ENCODE results near the gene NTRK3. TPM values are rescaled to one million over a fixed set of nuclear protein-coding genes. Genes with fewer than 3 reads are reported as not detected.

NTRK3 gene
- total RNA-seq, 1 experiment from 2014 or later, result not detected

- no peak overlapping the region for H3K27ac Mint-ChIP-seq (ENCODE audit: unreplicated experiment)
- intact Hi-C loops (cut with micrococcal nuclease; ENCODE audit: unreplicated experiment), result no loop called here
- no peaks in the 10 kb centered on the region for H3K36me3 Mint-ChIP-seq (ENCODE audit: insufficient read depth, unreplicated experiment)
- Histone ChIP-seq H3K27me3 (replicated peaks; ENCODE audit: control insufficient read depth, insufficient read depth, low read length) (no peaks in the 10 kb centered on the region), H3K4me1 (no peaks in the 10 kb centered on the region), H3K9me3 (no peaks in the 10 kb centered on the region), H3K4me3 (ENCODE audit: low read depth, low read length) (no peak overlapping the region), H3K36me3 (ENCODE audit: control insufficient read depth, insufficient read depth, low read length) (no peaks in the 10 kb centered on the region)
- ChIA-PET POLR2A (no interaction called here), CTCF (no interaction called here)
- H3K4me1 Mint-ChIP-seq (ENCODE audit: low read depth, unreplicated experiment), result peaks cover 6% of the 10 kb centered on the region
- H3K27me3 Mint-ChIP-seq (ENCODE audit: insufficient read depth, unreplicated experiment), result peaks cover 18% of the 10 kb centered on the region
- H3K9me3 Mint-ChIP-seq (ENCODE audit: unreplicated experiment), result no peaks in the 10 kb centered on the region
- no peak overlapping the region for H3K4me3 Mint-ChIP-seq (ENCODE audit: unreplicated experiment)
- no TSS peak for BruUV-seq (replicated peaks)
- DNase-seq, result no peak
- no peak for TF ChIP-seq CTCF (IDR thresholded peaks at IDR 0.05; ENCODE audit: insufficient read depth in 1 of 2, low read depth in 1 of 2, low read length in 1 of 2, severe bottlenecking in 1 of 2, unreplicated experiment in 1 of 2)
Observed at GRCh38 chr15:88174571-88174970, 82.0 kb downstream of the NTRK3 start.

- intact Hi-C loops (cut with micrococcal nuclease; ENCODE audit: unreplicated experiment), result no loop called here
- TF ChIP-seq CTCF (IDR thresholded peaks at IDR 0.05; ENCODE audit: insufficient read depth in 1 of 2, low read depth in 1 of 2, low read length in 1 of 2, severe bottlenecking in 1 of 2, unreplicated experiment in 1 of 2), result no peak
- Mint-ChIP-seq H3K36me3 (ENCODE audit: insufficient read depth, unreplicated experiment) (no peaks in the 10 kb centered on the region), H3K27me3 (ENCODE audit: insufficient read depth, unreplicated experiment) (peaks cover 14% of the 10 kb centered on the region), H3K27ac (ENCODE audit: unreplicated experiment) (no peak overlapping the region), H3K4me3 (ENCODE audit: unreplicated experiment) (no peak overlapping the region), H3K9me3 (ENCODE audit: unreplicated experiment) (no peaks in the 10 kb centered on the region), H3K4me1 (ENCODE audit: low read depth, unreplicated experiment) (no peaks in the 10 kb centered on the region)
- Histone ChIP-seq H3K27me3 (replicated peaks; ENCODE audit: control insufficient read depth, insufficient read depth, low read length) (no peaks in the 10 kb centered on the region), H3K9me3 (no peaks in the 10 kb centered on the region), H3K4me1 (no peaks in the 10 kb centered on the region), H3K36me3 (ENCODE audit: control insufficient read depth, insufficient read depth, low read length) (no peaks in the 10 kb centered on the region), H3K4me3 (ENCODE audit: low read depth, low read length) (no peak overlapping the region)
- DNase-seq, result peak in 1 of 2 experiments; percentile 52
- ChIA-PET POLR2A (no interaction called here), CTCF (no interaction called here)
- BruUV-seq (replicated peaks), result no TSS peak
Observed at GRCh38 chr15:88166082-88166993, 90.2 kb downstream of the NTRK3 start.

- no peaks in the 10 kb centered on the region for H3K9me3 Mint-ChIP-seq (ENCODE audit: unreplicated experiment)
- no peaks in the 10 kb centered on the region for H3K36me3 Mint-ChIP-seq (ENCODE audit: insufficient read depth, unreplicated experiment)
- intact Hi-C loops (cut with micrococcal nuclease; ENCODE audit: unreplicated experiment), result no loop called here
- no peak overlapping the region for H3K27ac Mint-ChIP-seq (ENCODE audit: unreplicated experiment)
- no peaks in the 10 kb centered on the region for H3K4me1 ChIP-seq
- CTCF ChIA-PET, result no interaction called here
- BruUV-seq (replicated peaks), result no TSS peak
- H3K36me3 ChIP-seq (ENCODE audit: control insufficient read depth, insufficient read depth, low read length), result no peaks in the 10 kb centered on the region
- no peak for TF ChIP-seq CTCF (IDR thresholded peaks at IDR 0.05; ENCODE audit: insufficient read depth in 1 of 2, low read depth in 1 of 2, low read length in 1 of 2, severe bottlenecking in 1 of 2, unreplicated experiment in 1 of 2)
- H3K27me3 Mint-ChIP-seq (ENCODE audit: insufficient read depth, unreplicated experiment), result peaks cover 17% of the 10 kb centered on the region
- no peaks in the 10 kb centered on the region for H3K27me3 ChIP-seq (replicated peaks; ENCODE audit: control insufficient read depth, insufficient read depth, low read length)
- POLR2A ChIA-PET, result no interaction called here
- no peaks in the 10 kb centered on the region for H3K9me3 ChIP-seq
- no peak for DNase-seq
- H3K4me1 Mint-ChIP-seq (ENCODE audit: low read depth, unreplicated experiment), result no peaks in the 10 kb centered on the region
- no peak overlapping the region for H3K4me3 Mint-ChIP-seq (ENCODE audit: unreplicated experiment)
- H3K4me3 ChIP-seq (ENCODE audit: low read depth, low read length), result no peak overlapping the region
Observed at GRCh38 chr15:88161636-88162035, 94.9 kb downstream of the NTRK3 start.

Measured in Caco-2 (cell line).